NOMO-1 treated with DMSO at 0.1 percent for 48 hours (cell line): ENCODE measurements around the gene NEURL2.
"Not testable (repeated sequence)": the region's sequence is repeated elsewhere in the genome, so short reads cannot be mapped to it uniquely, and the experiment has no call there.

Experiments
- DNase-seq: peaks from one replicate; lab custom pipeline; 2025; ENCODE audit not compliant: unreplicated experiment; lab: John Stamatoyannopoulos, UW

Gene NEURL2

GRCh38 chr20:45874576-45874975, 16.4 kb downstream of the NEURL2 start:
- no peak for DNase-seq

- not testable (repeated sequence) for DNase-seq
Observed at GRCh38 chr20:45874104-45874481, 16.9 kb downstream of the NEURL2 start.

- DNase-seq, result no peak
Observed at GRCh38 chr20:45873409-45874103, 17.5 kb downstream of the NEURL2 start.

- no peak for DNase-seq
Observed at GRCh38 chr20:45872626-45873025, 18.4 kb downstream of the NEURL2 start.

GRCh38 chr20:45867819-45868176, 23.2 kb downstream of the NEURL2 start:
- DNase-seq, result no peak

- no peak for DNase-seq
Observed at GRCh38 chr20:45867136-45867818, 23.7 kb downstream of the NEURL2 start.

GRCh38 chr20:45866454-45866853, 24.6 kb downstream of the NEURL2 start:
- no peak for DNase-seq

GRCh38 chr20:45863543-45864470, 27.2 kb downstream of the NEURL2 start:
- DNase-seq, result no peak

GRCh38 chr20:45861221-45862075, 29.6 kb downstream of the NEURL2 start:
- no peak for DNase-seq

- DNase-seq, result no peak
Observed at GRCh38 chr20:45860560-45861220, 30.3 kb downstream of the NEURL2 start.

- no peak for DNase-seq
Observed at GRCh38 chr20:45859916-45860315, 31.1 kb downstream of the NEURL2 start.

GRCh38 chr20:45857882-45858216, 33.2 kb downstream of the NEURL2 start:
- peak; percentile 56 for DNase-seq

GRCh38 chr20:45857114-45857881, 33.7 kb downstream of the NEURL2 start, which contains the start of the genes ACOT8 and ZSWIM3:
TSS of gene ACOT8 (minus strand) at chr20:45857392. CDS start at chr20:45857315, 77 bp downstream.
TSS of gene ZSWIM3 (plus strand) at chr20:45857614. CDS start at chr20:45857826, 212 bp downstream.
- peak; percentile 99 for DNase-seq

GRCh38 chr20:45853484-45853883, 37.5 kb downstream of the NEURL2 start:
- no peak for DNase-seq

- no peak for DNase-seq
Observed at GRCh38 chr20:45852326-45852725, 38.7 kb downstream of the NEURL2 start.

GRCh38 chr20:45851501-45851900, 39.5 kb downstream of the NEURL2 start:
- DNase-seq, result no peak

GRCh38 chr20:45850926-45851325, 40.1 kb downstream of the NEURL2 start:
- DNase-seq, result no peak

- no peak for DNase-seq
Observed at GRCh38 chr20:45850238-45850637, 40.8 kb downstream of the NEURL2 start.

GRCh38 chr20:45848969-45849582, 41.9 kb downstream of the NEURL2 start:
- DNase-seq, result no peak
